ENCODE results near the gene PRR35. TPM values are rescaled to one million over a fixed set of nuclear protein-coding genes. Genes with fewer than 3 reads are reported as not detected.

Gene PRR35
- total and polyA plus RNA-seq, 2 donors (not counting 3 experiments of a cell fraction or from before 2014, with no cell fraction given): not detected

GRCh38 chr16:537415-538335 lies 22.5 kb upstream of the PRR35 start:
- Histone ChIP-seq H3K4me2 (ENCODE audit: insufficient read depth, low read length) (no peak overlapping the region), H3K9me3 (replicated peaks; ENCODE audit: control insufficient read depth, insufficient read depth, low read length) (no peaks in the 10 kb centered on the region), H2AFZ (ENCODE audit: low read depth, low read length) (no peak overlapping the region), H3K36me3 (ENCODE audit: control insufficient read depth in 2 of 2, extremely low read depth in 1 of 2, insufficient read depth in 2 of 2, low read length in 2 of 2) (peaks cover 0 to 3% of the 10 kb centered on the region in 2 experiments), H3K27me3 (ENCODE audit: control insufficient read depth in 2 of 2, insufficient read depth in 2 of 2, low read length in 2 of 2) (no peaks in the 10 kb centered on the region), H3K4me1 (ENCODE audit: control insufficient read depth, extremely low read depth, insufficient read depth, low read length) (no peaks in the 10 kb centered on the region), H3K4me3 (replicated peaks in 1 of 3; ENCODE audit: insufficient read depth in 1 of 3, low read depth in 1 of 3, low read length in 3 of 3) (no peak overlapping the region), H3K27ac (ENCODE audit: insufficient read depth, low read depth, low read length) (no peak overlapping the region), H3K79me2 (ENCODE audit: control insufficient read depth, insufficient read depth, low read length) (peaks cover 86% of the 10 kb centered on the region), H4K20me1 (replicated peaks; ENCODE audit: control insufficient read depth, extremely low read depth, insufficient read depth, low read length) (no peaks in the 10 kb centered on the region), H3K9ac (replicated peaks; ENCODE audit: extremely low read depth, insufficient read depth, low read length) (no peak overlapping the region), H3K9me1 (replicated peaks; ENCODE audit: control insufficient read depth, extremely low read depth, insufficient read depth, low read length) (no peaks in the 10 kb centered on the region)
- dilution Hi-C loops (cut with MboI; ENCODE audit: extremely low pct_ligation_motif_present, low sequenced_read_pairs) (no loop called here), intact Hi-C loops (cut with micrococcal nuclease) (no loop called here)
- BruUV-seq (replicated peaks): no TSS peak
- TF ChIP-seq POLR2AphosphoS5 (IDR thresholded peaks at IDR 0.05; ENCODE audit: insufficient read depth, low read depth, low read length): no peak
- TF ChIP-seq CTCF (IDR thresholded peaks at IDR 0.05; ENCODE audit: extremely low read depth in 1 of 2, insufficient read depth in 1 of 2, low read depth in 1 of 2, low read length in 2 of 2): peak in 1 of 2 donors; percentile 13
- CTCF ChIA-PET: no interaction called here
- DNase-seq (ENCODE audit: low read depth, low spot score) (no peak), FAIRE-seq (no peak)
- POLR2A ChIA-PET: no interaction called here

- ChIA-PET POLR2A (no interaction called here), CTCF (no interaction called here)
- Histone ChIP-seq H3K9me1 (replicated peaks; ENCODE audit: control insufficient read depth, extremely low read depth, insufficient read depth, low read length) (no peaks in the 10 kb centered on the region), H3K27ac (ENCODE audit: insufficient read depth, low read depth, low read length) (no peak overlapping the region), H2AFZ (ENCODE audit: low read depth, low read length) (no peak overlapping the region), H4K20me1 (replicated peaks; ENCODE audit: control insufficient read depth, extremely low read depth, insufficient read depth, low read length) (no peaks in the 10 kb centered on the region), H3K4me1 (ENCODE audit: control insufficient read depth, extremely low read depth, insufficient read depth, low read length) (no peaks in the 10 kb centered on the region), H3K9me3 (replicated peaks; ENCODE audit: control insufficient read depth, insufficient read depth, low read length) (no peaks in the 10 kb centered on the region), H3K36me3 (ENCODE audit: control insufficient read depth in 2 of 2, extremely low read depth in 1 of 2, insufficient read depth in 2 of 2, low read length in 2 of 2) (peaks cover 0 to 1% of the 10 kb centered on the region in 2 experiments), H3K4me3 (replicated peaks in 1 of 3; ENCODE audit: insufficient read depth in 1 of 3, low read depth in 1 of 3, low read length in 3 of 3) (no peak overlapping the region), H3K9ac (replicated peaks; ENCODE audit: extremely low read depth, insufficient read depth, low read length) (no peak overlapping the region), H3K27me3 (ENCODE audit: control insufficient read depth in 2 of 2, insufficient read depth in 2 of 2, low read length in 2 of 2) (no peaks in the 10 kb centered on the region), H3K4me2 (ENCODE audit: insufficient read depth, low read length) (no peak overlapping the region), H3K79me2 (ENCODE audit: control insufficient read depth, insufficient read depth, low read length) (peaks cover 83% of the 10 kb centered on the region)
- intact Hi-C loops (cut with micrococcal nuclease): no loop called here
- DNase-seq (ENCODE audit: low read depth, low spot score): no peak
- no TSS peak for BruUV-seq (replicated peaks)
- dilution Hi-C loops (cut with MboI; ENCODE audit: extremely low pct_ligation_motif_present, low sequenced_read_pairs): no loop called here
- TF ChIP-seq MYC (IDR thresholded peaks at IDR 0.05; ENCODE audit: low read depth, low read length) (no peak), GATA2 (IDR thresholded peaks at IDR 0.05; ENCODE audit: insufficient read depth, insufficient read length, low read depth, low read length) (no peak), MAX (IDR thresholded peaks at IDR 0.05; ENCODE audit: insufficient read depth, insufficient read length) (no peak)
- FAIRE-seq: no peak
These were observed 20.2 kb upstream of the PRR35 start for GRCh38 chr16:539901-540530.

Measured in endothelial cell of umbilical vein (primary cell).